GM19467 (cell line): ENCODE measurements around the gene ZBTB17.
"Not testable (repeated sequence)": the region's sequence is repeated elsewhere in the genome, so short reads cannot be mapped to it uniquely, and the experiment has no call there.

ENCODE experiments used
- ATAC-seq: cut with Tn5 transposase; IDR thresholded peaks from one replicate; pipeline ENCODE4 v1.9.1; 2021; ENCODE audit warnings: mild to moderate bottlenecking, moderate library complexity; ENCODE audit not compliant: unreplicated experiment

The ZBTB17 gene

DNA sequence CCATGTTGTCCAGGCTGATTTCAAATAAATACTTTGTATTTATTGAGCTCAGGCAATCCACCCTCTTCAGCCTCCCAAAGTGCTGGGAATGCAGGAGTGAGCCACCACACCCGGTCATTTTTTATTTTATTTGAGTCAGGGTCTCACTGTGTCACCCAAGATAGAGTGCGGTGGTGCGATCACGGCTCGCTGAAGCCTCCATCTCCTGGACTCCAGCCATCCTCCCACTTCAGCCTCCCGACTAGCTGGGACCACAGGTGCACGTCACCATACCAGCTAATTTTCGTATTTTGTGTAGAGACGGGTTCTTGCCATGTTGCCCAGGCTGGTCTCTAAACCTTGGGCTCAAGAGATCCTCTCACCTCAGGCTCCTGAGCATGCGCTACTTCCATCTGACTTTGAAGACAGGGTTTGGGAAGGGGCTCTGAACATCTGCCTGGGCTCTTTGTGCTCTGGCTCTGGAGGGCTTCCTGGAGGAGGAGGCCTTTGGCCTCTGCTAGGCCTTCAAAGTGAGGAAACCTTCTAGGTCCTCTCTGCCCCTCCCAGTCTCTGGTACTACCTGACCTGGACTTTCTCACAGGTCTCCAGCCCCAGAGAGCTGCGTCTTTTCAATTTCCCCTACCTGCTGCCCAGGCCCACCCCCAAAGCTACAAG, 36.2 kb upstream of the ZBTB17 start:
- no peak for ATAC-seq

DNA sequence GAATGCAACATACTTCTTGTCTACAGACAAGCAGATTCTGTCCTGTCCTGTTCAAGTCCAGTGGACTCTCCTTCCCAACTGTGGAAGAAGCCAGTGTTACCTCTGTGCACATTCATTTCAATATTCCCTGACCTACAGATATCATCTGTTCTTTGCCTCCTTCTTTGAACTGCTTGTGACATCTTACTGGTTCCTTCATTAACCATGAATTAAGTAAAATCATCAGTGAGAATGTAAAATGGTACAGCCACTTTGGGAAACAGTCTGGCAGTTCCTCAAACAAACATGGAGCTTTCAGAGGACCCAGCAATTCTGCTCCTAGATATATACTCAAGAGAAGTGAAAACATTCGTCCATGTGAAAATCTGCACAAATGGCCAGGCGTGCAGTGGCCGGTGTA, 34.9 kb upstream of the ZBTB17 start:
- ATAC-seq: no peak

DNA sequence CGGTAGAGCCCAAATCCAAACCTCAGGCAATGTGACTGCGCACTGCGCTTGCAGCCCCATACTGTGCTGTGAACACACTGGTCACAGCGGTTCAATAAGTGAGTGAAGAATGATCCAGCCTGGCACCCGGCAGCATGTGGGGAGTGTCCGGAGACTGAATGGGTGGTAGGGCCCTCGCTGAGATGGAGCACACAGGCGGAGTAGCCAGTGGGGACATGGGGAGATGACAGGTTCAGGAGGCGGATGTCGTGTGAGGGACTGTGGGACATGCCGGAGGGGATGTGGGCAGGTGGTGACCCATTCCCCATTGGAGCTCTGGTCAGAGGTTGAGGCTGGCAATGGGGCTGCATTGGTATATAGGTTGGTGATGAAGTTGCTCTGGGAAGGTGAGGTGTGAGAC, 33.8 kb upstream of the ZBTB17 start:
- no peak for ATAC-seq

DNA sequence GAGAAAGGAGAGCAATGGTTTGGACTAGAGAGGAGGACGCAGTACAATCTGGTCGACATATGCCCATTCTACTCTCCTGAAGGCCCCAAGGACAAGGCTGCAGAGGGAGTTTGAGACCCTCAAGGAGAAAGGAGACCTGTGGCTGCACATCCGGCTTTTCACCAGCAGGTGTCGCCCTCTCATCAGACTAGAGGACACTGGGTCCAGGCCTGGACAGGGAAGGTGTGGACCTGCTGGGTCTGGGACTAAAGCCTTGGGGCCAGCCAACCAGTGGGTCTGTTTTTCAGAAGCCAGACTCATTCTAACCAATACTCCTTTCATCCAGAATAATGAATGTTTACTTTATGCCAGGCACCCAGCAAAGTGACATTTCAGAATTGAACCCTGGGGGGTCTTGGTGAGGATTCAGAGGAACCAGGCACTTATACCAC, 33.1 kb upstream of the ZBTB17 start:
- no peak for ATAC-seq

DNA sequence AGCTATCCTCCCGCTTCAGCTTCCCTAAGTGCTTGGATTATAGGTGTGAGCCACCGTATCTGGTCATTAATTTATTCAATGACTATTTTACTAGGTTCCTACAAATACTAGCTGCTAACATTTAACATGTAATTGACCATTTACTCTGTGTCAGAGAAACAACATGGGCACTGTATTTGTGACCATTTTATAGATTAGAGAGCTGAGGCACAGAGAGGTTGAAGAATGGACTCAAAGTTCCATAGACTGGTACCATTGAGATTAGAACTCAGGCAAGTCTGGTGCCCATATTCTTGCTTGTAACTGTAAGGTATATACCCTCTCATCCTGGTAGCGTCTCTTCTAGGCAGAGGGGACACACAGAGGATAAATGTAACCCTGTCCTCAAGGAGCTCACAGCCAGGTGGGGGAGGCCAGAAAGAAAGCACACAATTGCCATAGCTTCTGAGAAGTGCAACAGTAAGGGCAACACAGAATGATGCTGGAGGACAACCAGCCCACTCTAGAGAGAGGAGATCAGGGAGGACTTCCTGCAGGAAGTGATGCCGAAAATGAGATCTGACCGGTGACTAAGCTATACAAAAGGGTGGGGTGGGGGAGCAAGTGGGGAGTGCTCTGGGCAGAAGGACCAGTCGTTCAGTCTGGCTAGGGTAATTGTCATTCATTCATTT, 31.9 kb upstream of the ZBTB17 start:
- ATAC-seq: no peak

DNA sequence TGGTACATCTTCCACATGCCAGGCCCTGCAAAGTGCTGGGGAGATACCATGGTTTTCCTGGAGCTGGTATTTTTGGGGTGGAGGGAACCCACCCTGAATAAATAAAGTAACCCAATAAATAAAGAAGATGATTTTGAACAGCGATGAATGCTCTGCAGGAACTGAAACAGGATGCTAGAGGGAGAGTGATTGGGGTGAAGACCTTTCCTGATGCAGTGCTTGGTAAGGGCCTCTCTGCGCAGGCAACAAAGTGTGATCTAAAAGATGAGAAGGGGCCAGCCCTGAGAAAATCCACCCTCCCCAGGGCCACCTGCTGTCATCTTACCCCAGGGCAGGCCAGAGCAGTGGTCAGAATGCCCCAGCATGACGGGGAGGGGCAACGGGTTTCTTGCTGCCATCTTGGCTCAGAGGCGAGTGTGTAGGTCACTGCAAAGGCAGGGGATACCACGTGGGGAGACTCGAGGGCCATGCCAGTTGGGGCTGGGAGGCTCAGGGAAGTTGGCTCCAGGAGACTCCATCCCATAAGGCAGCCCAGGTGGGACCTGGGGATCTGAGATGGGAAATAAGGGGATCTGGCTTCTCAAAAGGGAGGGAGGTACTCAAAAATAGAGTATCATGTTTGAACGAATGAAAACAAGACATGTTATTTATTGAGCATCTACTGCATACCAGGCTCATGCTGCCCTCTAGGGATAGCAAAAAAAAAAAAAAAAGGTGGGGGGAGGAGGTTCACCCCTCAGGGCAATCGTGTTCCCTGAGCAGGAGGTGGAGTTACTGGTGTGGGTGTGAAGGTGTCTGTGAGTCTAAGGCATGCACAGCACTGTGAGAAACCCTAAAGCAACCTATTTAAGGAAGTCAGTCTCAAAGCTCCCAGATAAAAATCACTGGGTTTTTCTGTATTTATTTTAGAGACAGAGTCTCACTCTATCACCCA, 30.9 kb upstream of the ZBTB17 start:
- ATAC-seq: no peak

DNA sequence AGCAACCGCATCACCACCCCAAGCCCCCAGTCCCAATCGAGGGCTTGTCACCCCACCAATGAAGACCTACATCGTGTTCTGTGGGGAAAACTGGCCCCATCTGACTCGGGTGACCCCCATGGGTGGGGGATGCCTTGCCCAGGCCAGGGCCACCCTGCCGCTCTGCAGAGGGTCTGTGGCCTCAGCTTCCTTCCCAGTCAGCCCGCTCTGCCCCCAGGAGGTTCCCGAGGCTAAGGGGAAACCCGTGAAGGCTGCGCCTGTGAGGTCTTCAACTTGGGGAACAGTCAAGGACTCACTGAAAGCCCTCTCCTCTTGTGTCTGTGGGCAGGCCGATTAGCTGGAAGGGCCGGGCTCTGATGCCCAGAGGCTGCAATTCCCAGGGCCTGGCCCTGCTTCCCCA, 30.1 kb upstream of the ZBTB17 start:
- no peak for ATAC-seq

DNA sequence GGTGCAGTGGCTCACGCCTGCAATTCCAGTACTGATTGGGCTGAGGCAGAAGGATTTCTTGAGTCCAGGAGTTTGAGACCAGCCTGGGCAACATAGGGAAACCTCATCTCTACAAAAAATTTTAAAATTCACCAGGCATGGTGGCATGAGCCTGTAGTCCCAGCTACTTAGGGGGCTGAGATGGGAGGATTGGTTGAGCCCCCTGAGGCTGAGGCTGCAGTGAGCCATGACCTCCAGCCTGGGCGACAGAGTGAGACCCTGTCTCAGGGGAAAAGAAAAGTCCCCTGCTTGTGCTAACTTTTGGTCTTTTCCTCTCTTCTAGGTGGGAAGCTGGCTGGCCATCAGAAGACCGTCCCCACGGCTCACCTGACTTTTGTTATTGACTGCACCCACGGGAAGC, 29.7 kb upstream of the ZBTB17 start:
- ATAC-seq: no peak

DNA sequence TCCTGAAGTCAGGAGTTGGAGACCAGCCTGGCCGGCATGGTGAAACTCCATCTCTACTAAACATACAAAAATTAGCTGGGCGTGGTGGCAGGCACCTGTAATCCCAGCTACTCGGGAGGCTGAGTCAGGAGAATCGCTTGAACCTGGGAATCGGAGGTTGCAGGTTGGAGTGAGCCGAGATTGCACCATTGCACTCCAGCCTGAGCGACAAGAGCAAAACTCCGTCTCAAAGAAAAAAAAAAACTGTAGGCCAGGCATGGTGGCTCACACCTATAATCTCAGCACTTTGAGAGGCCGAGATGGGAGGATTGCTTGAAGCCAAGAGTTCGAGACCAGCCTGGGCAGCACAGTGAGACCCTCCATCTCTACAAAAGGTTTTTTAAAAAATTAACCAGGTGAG, 25.4 kb upstream of the ZBTB17 start:
- not testable (repeated sequence) for ATAC-seq

DNA sequence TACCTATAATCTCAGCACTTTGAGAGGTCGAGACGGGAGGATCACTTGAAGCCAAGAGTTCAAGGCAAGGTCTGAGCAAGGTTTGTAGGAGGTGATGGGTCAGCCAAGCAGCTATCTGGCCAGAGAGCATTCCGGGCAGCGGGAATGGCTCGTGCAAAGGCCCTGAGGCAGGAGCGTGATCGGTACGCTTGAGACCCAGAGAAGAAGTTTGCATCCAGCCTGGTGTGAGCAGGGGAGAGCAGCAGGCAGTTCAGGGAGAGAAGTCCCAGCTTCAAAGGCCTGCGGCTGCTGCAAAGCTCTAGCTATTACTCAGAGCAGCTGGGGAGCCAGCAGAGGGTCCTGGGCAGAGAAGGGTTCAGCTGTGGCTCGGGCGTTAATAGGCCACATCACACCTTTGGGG, 23.0 kb upstream of the ZBTB17 start:
- ATAC-seq: no peak

DNA sequence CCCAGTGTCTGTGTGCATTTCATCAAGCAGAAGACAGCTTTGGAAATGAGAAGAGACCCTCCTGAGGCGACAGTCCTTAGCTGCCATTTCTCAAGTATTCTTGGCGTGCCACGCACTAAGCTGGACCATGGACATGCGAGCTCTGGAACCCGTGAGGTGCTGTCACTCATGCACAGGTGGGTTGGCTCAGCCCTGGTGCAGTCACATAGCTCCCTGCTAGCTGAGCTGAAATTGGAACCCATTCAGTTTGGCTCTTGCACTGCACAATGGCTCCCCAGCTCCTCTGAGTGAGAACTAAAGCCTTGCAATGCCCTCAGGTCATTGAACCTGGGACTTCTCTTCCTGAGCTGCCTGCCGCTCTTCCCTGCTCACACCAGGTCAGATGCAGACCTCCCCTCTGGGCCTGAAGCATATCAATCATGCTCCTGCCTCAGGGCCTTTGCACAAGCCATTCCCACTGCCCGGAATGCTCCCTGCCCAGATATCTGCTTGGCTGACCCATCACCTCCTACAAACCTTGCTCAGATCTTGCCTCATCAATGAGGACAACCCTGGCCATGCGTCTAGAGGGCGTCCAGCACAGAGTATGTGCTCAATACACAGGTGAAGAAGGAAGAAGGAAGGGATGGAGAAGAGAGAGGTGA, 21.9 kb upstream of the ZBTB17 start:
- ATAC-seq: no peak

DNA sequence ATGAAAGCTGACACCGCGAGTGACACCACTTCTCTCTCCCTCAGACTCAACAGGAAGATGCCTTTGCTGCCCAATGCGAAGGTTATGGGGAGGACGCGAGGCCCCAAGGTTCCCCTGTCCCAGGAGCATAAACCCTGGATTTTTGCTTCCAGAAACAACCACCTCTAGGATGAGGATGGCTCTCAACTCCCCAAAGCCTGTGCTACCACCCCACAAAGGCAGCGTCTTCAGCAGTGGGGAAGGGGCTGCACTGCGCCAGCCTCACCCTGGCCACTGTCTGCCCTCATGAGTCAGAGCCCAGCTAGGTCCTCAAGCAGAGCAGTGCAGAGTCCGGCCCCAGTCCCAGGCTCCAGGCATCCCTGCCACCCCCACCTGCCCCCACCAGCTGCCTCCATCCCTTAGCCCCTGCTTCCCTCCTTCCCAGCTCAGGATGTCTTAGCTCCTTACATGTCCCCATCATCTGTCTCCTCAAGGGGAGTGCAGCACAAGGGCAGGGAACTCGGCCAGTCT, 21.2 kb upstream of the ZBTB17 start:
- ATAC-seq: no peak

DNA sequence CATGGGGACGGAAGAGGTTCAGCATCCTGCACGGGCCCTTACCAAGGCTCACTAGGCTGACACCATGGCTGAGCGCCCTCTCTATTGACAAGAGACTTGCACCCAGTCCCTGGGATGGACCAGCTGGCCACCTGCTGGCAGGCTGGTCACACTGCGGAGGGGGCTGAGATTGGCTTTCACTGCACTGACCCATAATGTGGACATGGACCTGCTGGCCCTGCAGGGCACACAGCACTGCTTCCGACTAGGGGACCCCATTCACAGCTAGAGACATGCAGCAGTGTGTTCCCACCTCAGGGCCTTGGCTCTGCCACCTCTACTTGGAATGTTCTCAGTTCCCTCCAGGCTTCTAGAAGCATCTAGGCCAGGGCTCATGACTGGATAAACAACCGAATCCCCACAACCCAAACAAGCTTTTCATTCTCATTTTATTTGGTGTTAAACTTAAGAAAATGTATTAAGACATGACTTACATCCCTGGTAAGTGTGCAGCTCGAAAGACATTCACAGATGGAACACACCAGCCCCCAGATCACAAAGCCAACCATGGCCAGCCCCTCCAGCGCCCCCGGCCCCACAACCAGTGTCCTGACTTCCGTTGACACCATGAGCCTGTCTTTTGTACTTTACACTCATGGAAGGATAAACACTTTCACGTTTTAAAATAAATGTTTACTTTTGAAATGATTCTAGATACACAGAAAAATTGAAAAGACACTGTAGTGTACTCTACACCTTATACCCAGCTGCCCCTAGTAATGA, 18.9 kb upstream of the ZBTB17 start:
- no peak for ATAC-seq

DNA sequence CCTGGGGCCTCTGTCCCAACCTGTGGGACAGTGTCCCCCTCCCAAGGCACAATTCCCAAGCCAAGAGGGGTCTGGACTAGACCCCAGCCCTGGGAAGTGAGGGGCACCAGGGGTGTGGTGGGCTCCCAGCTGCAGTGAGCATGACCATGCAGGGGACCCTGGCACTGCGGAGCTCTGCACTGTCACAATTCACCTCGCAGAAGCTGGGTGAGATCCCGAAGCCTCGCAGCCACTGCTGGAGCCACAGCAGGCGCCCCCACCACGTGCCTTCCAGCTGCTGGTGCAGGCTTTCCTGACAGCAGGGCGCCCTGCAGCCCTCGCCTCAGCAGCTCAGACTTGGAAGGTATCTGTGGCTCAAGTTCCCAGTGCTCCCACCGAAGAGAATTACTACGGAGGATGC, 18.2 kb upstream of the ZBTB17 start:
- ATAC-seq: no peak

DNA sequence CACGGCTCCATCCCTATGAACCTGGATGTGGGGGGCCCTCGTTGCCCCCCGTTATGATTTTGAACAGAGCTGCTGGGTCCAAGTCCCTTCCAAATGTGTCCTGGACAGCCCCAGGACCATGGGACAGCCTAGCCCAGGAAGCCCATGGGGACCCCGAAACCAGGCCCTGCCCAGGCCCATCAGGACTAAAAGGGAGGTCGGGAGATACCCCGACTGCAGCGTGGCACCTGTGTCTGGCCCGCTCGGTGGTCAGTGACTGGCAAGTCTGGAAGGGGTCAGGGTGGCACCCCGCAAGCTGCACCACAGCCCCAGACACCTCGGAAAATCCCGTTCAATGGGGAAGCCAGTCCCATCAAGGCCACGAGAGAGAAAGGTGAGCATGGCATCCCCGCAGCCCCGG, 17.8 kb upstream of the ZBTB17 start:
- ATAC-seq: no peak

DNA sequence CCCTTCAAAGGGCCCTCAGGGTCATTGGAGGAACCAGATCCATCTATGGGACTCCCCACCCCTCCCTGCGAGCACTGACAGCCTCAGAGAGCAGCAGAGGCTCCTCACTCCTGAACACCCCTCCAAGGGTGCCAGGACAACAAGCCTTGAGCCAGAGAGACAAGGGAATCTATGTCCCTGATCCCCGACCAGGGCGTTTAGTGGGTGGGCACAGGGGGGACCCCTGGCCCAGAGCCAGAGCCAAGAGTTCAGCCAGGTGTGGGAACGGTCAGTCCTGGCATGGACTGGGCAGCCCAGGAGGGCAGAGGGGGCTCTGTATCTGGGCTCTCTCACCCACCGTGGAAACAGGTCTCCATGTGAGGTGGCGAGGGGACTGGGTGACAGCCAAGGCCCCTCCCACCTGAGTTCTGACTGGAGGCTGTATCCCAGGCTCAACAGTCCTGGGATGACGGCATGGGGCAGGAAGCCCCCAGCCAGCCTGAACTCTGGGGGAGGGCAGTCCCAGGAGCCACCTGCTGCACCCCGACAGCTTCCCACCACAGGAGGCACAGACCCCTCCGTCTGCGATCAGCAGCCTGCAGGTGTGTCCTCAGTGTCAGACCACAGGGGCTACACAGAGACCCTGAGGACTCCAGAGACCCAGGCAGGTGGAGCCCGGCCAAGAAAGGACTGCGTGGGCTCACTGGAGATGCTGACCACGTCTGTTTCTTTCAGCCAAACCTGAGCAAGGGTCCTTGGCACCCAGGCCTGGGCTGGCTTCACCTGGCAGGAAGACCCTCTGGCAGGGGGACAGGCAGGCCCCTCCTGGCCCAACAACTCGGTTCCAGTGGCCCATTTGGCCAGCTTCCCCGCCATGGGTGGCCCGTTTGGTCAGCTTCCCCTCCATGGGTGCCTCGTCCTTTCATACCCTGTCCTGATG, 16.9 kb upstream of the ZBTB17 start:
- no peak for ATAC-seq

DNA sequence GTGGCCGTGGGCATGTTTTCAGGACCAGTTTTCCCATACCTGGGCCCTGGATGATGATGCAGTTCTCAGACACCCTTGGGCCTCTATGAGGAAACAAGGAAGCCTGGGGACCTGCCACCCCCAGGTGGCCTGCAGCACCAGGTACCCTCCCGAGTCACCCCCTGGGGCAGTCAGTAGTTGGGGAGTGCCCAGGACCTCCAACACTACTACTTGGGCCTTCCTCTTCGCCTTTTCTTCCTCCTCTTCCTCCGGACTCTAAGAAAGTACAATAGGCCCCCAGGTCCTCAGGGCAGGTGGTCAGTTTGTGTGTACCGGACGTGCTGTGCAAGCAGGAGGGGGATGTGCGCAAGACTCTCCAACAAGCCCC, 16.3 kb upstream of the ZBTB17 start:
- ATAC-seq: no peak

DNA sequence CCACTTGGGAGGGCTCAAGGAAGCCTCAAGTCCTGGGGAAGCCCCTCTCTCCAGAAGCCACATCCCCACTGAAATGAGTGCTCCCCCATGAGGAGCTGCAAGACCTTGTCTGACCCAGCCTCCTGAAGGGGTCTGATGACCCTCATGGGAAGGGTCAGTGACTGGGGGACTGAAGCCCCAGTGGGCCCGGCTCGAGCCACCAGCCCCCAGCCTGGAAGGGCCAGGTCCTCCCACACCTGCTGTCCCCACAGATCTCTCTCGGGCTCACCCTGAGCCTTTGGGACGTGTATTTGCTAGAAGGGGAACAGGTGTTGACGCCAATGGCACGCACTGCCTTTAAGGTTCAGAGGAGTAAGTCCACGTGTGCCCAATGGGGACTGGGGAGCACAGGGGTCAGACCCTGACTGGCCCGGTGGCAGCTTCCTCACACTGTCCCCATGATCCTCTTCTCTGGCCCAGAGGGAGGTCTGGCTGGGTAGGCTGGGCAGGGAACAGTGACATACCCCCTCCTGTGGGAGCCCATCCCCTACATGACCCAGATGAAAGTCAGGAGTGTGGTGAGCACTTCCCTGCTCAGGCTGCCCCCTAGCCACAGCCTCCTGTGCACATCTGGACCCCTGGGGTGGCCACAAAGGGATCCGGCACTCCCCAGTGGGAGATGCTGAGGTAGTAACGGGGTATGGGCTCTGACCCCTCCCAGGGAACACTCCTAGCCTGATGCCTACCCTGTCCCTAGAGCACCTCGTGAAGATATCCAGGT, 15.7 kb upstream of the ZBTB17 start:
- no peak for ATAC-seq

DNA sequence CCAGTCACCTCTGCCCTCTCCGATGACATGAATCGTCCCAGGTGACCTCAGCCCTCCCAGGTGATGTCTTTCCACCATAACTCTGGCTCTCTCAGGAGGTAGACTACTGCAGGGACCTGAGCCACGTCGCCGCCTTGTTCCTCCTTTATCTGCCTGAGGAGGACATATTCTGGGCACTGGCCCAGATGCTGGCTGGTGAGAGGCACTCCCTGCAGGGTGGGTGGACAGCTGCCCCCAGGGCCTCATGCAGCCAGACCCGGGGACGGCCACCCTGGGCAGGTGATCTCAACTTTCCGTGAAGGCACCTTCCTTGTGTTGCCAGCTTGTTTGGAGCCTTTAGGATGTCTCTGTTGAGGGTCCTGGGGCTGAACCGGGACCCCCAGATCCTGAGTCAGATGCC, 13.9 kb upstream of the ZBTB17 start:
- no peak for ATAC-seq
